Measurements from ENCODE around the gene ABCG2. TPM values are rescaled to one million over a fixed set of nuclear protein-coding genes. Genes with fewer than 3 reads are reported as not detected.

Gene ABCG2
- total RNA-seq, 1 experiment from 2014 or later = 24.6 TPM

GRCh38 chr4:88102026-88102425 is 56.4 kb downstream of the ABCG2 start:
- TF ChIP-seq EZH2 (IDR thresholded peaks at IDR 0.05; ENCODE audit: low read depth) (no peak), CTCF (conservative IDR thresholded peaks at IDR 0.05) (no peak)
- intact Hi-C loops (cut with micrococcal nuclease; ENCODE audit: unreplicated experiment) = no loop called here
- CTCF ChIA-PET = no interaction called here

GRCh38 chr4:88101165-88101564 is 57.3 kb downstream of the ABCG2 start:
- Histone ChIP-seq H3F3A (ENCODE audit: insufficient read depth, low read depth) (no peaks in the 10 kb centered on the region; the same call in 1 of the 2 replicates), H3K79me2 (ENCODE audit: low read depth) (no peaks in the 10 kb centered on the region), H3K4me1 (replicated peaks; ENCODE audit: insufficient read depth) (peaks cover 12% of the 10 kb centered on the region), H3K36me3 (ENCODE audit: low read depth) (no peaks in the 10 kb centered on the region), H3K4me3 (no peak overlapping the region), H3K9me3 (ENCODE audit: insufficient read depth, low read depth) (no peaks in the 10 kb centered on the region), H3K9me2 (ENCODE audit: insufficient read depth) (no peaks in the 10 kb centered on the region), H2AFZ (no peak overlapping the region), H3K27ac (no peak overlapping the region), H3K27me3 (ENCODE audit: insufficient read depth, low read depth) (no peaks in the 10 kb centered on the region), H3K4me2 (no peak overlapping the region), H4K20me1 (ENCODE audit: insufficient read depth) (no peaks in the 10 kb centered on the region)
- CTCF ChIA-PET = no interaction called here
- TF ChIP-seq EZH2 (IDR thresholded peaks at IDR 0.05; ENCODE audit: low read depth) (no peak), CTCF (conservative IDR thresholded peaks at IDR 0.05) (no peak)
- intact Hi-C loops (cut with micrococcal nuclease; ENCODE audit: unreplicated experiment) = no loop called here
- BruUV-seq (replicated peaks) = no TSS peak
- POLR2A ChIA-PET (ENCODE audit: unreplicated experiment) = no interaction called here
- no peak for DNase-seq

More at GRCh38 chr4:88102026-88102425, 56.4 kb downstream of the ABCG2 start:
- Histone ChIP-seq H3K36me3 (ENCODE audit: low read depth) (no peaks in the 10 kb centered on the region), H3K27ac (no peak overlapping the region), H3K4me3 (no peak overlapping the region), H3K27me3 (ENCODE audit: insufficient read depth, low read depth) (no peaks in the 10 kb centered on the region), H2AFZ (no peak overlapping the region), H3K79me2 (ENCODE audit: low read depth) (no peaks in the 10 kb centered on the region), H3K4me2 (no peak overlapping the region), H4K20me1 (ENCODE audit: insufficient read depth) (no peaks in the 10 kb centered on the region), H3K9me3 (ENCODE audit: insufficient read depth, low read depth) (no peaks in the 10 kb centered on the region), H3F3A (ENCODE audit: insufficient read depth, low read depth) (no peaks in the 10 kb centered on the region; the same call in 1 of the 2 replicates), H3K4me1 (replicated peaks; ENCODE audit: insufficient read depth) (peaks cover 15% of the 10 kb centered on the region), H3K9me2 (ENCODE audit: insufficient read depth) (no peaks in the 10 kb centered on the region)
- no TSS peak for BruUV-seq (replicated peaks)
- POLR2A ChIA-PET (ENCODE audit: unreplicated experiment) = no interaction called here
- DNase-seq = no peak

- H3K4me3 ChIP-seq = no peak overlapping the region
- no peaks in the 10 kb centered on the region for H3K27me3 ChIP-seq (ENCODE audit: insufficient read depth, low read depth)
- no peaks in the 10 kb centered on the region for H3K4me1 ChIP-seq (replicated peaks; ENCODE audit: insufficient read depth)
- intact Hi-C loops (cut with micrococcal nuclease; ENCODE audit: unreplicated experiment) = no loop called here
- H3K36me3 ChIP-seq (ENCODE audit: low read depth) = no peaks in the 10 kb centered on the region
- no peaks in the 10 kb centered on the region for H4K20me1 ChIP-seq (ENCODE audit: insufficient read depth)
- H3K9me3 ChIP-seq (ENCODE audit: insufficient read depth, low read depth) = no peaks in the 10 kb centered on the region
- ChIA-PET CTCF (no interaction called here), POLR2A (ENCODE audit: unreplicated experiment) (interaction anchor here (0.5 kb wide), 1 partner anchor 11 kb away, joined by 5 read pairs; no protein-coding TSS in a partner anchor)
- no TSS peak for BruUV-seq (replicated peaks)
- H3K79me2 ChIP-seq (ENCODE audit: low read depth) = no peaks in the 10 kb centered on the region
- no peak for TF ChIP-seq CTCF (conservative IDR thresholded peaks at IDR 0.05)
- TF ChIP-seq EZH2 (IDR thresholded peaks at IDR 0.05; ENCODE audit: low read depth) = no peak
- H2AFZ ChIP-seq = no peak overlapping the region
- no peak for DNase-seq
- no peaks in the 10 kb centered on the region for H3K9me2 ChIP-seq (ENCODE audit: insufficient read depth)
- no peak overlapping the region for H3K4me2 ChIP-seq
- H3K27ac ChIP-seq = no peak overlapping the region
- H3F3A ChIP-seq (ENCODE audit: insufficient read depth, low read depth) = no peaks in the 10 kb centered on the region
Measured at GRCh38 chr4:88098993-88099752, 59.3 kb downstream of the ABCG2 start.

Measured in PC-9 (cell line).